IMR-90 (cell line): ENCODE data around the gene OR4E2. TPM values are rescaled to one million over a fixed set of nuclear protein-coding genes. Genes with fewer than 3 reads are reported as not detected.
A peak's percentile ranks its signal among the peaks of the same experiment; 100 is the strongest.

ENCODE experiments used
- ATAC-seq: fragments of 200-7000 bp; cut with Tn5 transposase; 2 replicates; pipeline ENCODE4 v1.9.1; 2020; ENCODE audit warnings: low read depth, mild to moderate bottlenecking, moderate library complexity
- BruUV-seq: library from RNA; stranded (reverse); fragments of 400-500 nt; replicated peaks from 2 replicates; lab custom pipeline; 2021; lab: Mats Ljungman, UMichigan
- CTCF ChIA-PET: fragments of 300-600 bp; formaldehyde crosslinking; extraction: SDS; loops from one replicate; lab custom pipeline; 2021; ENCODE audit warnings: antibody characterized with exemption; lab: Yijun Ruan, JAX
- POLR2A ChIA-PET: fragments of 300-600 bp; sonication (Branson Sonifier 250); formaldehyde crosslinking; loops from one replicate; lab custom pipeline; 2022; ENCODE audit warnings: antibody characterized with exemption; ENCODE audit not compliant: unreplicated experiment; lab: Charles Lee
- DNase-seq: peaks from one replicate; pipeline ENCODE4 v3.0.0; 2013
- H2AFZ ChIP-seq: replicated peaks from 2 replicates; pipeline ENCODE3; 2013; ENCODE audit warnings: low read length, mild to moderate bottlenecking; ENCODE audit not compliant: poor library complexity
- H2AK5ac ChIP-seq: 2 replicates; pipeline ENCODE4 v1.6.1; 2013; ENCODE audit warnings: low read depth, low read length, inconsistent platforms
- H2AK9ac ChIP-seq: replicated peaks from 2 replicates; pipeline ENCODE3; 2013; ENCODE audit warnings: mild to moderate bottlenecking, low read depth, low read length, moderate library complexity; ENCODE audit not compliant: poor library complexity
- H2BK120ac ChIP-seq: 2 replicates; pipeline ENCODE4 v1.6.1; 2013; ENCODE audit warnings: low read depth, low read length, inconsistent platforms
- H2BK15ac ChIP-seq: 3 replicates; pipeline ENCODE4 v1.6.1; 2013; ENCODE audit warnings: low read depth, low read length, inconsistent platforms
- H2BK20ac ChIP-seq: 2 replicates; pipeline ENCODE4 v1.6.1; 2013; ENCODE audit warnings: low read depth, mild to moderate bottlenecking, inconsistent platforms, low read length, moderate library complexity
- H2BK5ac ChIP-seq: 2 replicates; pipeline ENCODE4 v1.6.1; 2013; ENCODE audit warnings: mild to moderate bottlenecking, low read depth, low read length, inconsistent platforms; ENCODE audit not compliant: poor library complexity, severe bottlenecking
- H3K14ac ChIP-seq: replicated peaks from 2 replicates; pipeline ENCODE4 v1.6.1; 2013; ENCODE audit warnings: low read depth, low read length, inconsistent platforms
- H3K18ac ChIP-seq: 2 replicates; pipeline ENCODE4 v1.6.1; 2013; ENCODE audit warnings: low read depth, low read length, control low read depth
- H3K23ac ChIP-seq: 2 replicates; pipeline ENCODE4 v1.6.1; 2013; ENCODE audit warnings: low read depth, low read length, inconsistent platforms
- H3K27ac ChIP-seq: 2 replicates; pipeline ENCODE4 v1.5.1; 2013; ENCODE audit warnings: mild to moderate bottlenecking, control low read depth, low read length; ENCODE audit not compliant: insufficient read depth
- H3K27me3 ChIP-seq: 2 replicates; pipeline ENCODE4 v1.6.1; 2013; ENCODE audit warnings: low read length; ENCODE audit not compliant: control insufficient read depth, insufficient read depth
- H3K36me3 ChIP-seq: 2 replicates; pipeline ENCODE4 v1.6.1; 2013; ENCODE audit warnings: low read length, mixed read lengths; ENCODE audit not compliant: control insufficient read depth, insufficient read depth
- H3K4ac ChIP-seq: 2 replicates; pipeline ENCODE4 v1.6.1; 2013; ENCODE audit warnings: low read depth, low read length, inconsistent platforms
- H3K4me1 ChIP-seq: 2 replicates; pipeline ENCODE4 v1.6.1; 2013; ENCODE audit warnings: low read length, mixed read lengths; ENCODE audit not compliant: control insufficient read depth, insufficient read depth
- H3K4me2 ChIP-seq: 2 replicates; pipeline ENCODE4 v1.6.1; 2013; ENCODE audit warnings: low read depth, mild to moderate bottlenecking, control low read depth, low read length, moderate library complexity
- H3K4me3 ChIP-seq: 2 replicates; pipeline ENCODE4 v1.5.1; 2013; ENCODE audit warnings: low read depth, mild to moderate bottlenecking, control low read depth, low read length, moderate library complexity; ENCODE audit not compliant: insufficient read depth
- H3K56ac ChIP-seq: 2 replicates; pipeline ENCODE4 v1.6.1; 2013; ENCODE audit warnings: low read length, inconsistent platforms; ENCODE audit not compliant: insufficient read depth; ENCODE audit errors: extremely low read depth
- H3K79me1 ChIP-seq, 2 experiments: 2 replicates each; pipeline ENCODE4 v1.6.1; 2013; ENCODE audit warnings: low read length in 2 of 2, inconsistent platforms in 1 of 2, low read depth in 1 of 2
- H3K9ac ChIP-seq: 2 replicates; pipeline ENCODE4 v1.6.1; 2013; ENCODE audit warnings: low read depth, low read length, control low read depth
- H3K9me1 ChIP-seq: 2 replicates; pipeline ENCODE4 v1.6.1; 2013; ENCODE audit warnings: low read length, inconsistent platforms; ENCODE audit not compliant: insufficient read depth
- H3K9me3 ChIP-seq: 2 replicates; pipeline ENCODE4 v1.6.1; 2013; ENCODE audit warnings: low read length; ENCODE audit not compliant: control insufficient read depth, insufficient read depth
- H4K20me1 ChIP-seq: 2 replicates; pipeline ENCODE4 v1.6.1; 2013; ENCODE audit warnings: low read length, inconsistent platforms; ENCODE audit not compliant: insufficient read depth
- H4K5ac ChIP-seq: 2 replicates; pipeline ENCODE4 v1.6.1; 2013; ENCODE audit warnings: mild to moderate bottlenecking, low read depth, low read length, control low read depth
- H4K8ac ChIP-seq, 2 experiments: 2 replicates each; pipeline ENCODE4 v1.6.1; 2013; ENCODE audit warnings: low read depth in 2 of 2, low read length in 2 of 2, control low read depth in 1 of 2, inconsistent platforms in 1 of 2
- H4K91ac ChIP-seq: 2 replicates; pipeline ENCODE4 v1.6.1; 2013; ENCODE audit warnings: low read depth, low read length, inconsistent platforms; ENCODE audit not compliant: insufficient read depth
- CHD1 ChIP-seq: IDR thresholded peaks from 2 replicates; pipeline ENCODE4 v1.6.1; 2012; ENCODE audit warnings: low read depth, low read length, improper control_type of control experiment
- MAZ ChIP-seq: IDR thresholded peaks from 2 replicates; pipeline ENCODE4 v1.6.1; 2012; ENCODE audit warnings: low read depth, mild to moderate bottlenecking, low read length, improper control_type of control experiment, moderate library complexity, borderline replicate concordance
- MXI1 ChIP-seq: IDR thresholded peaks from 2 replicates; pipeline ENCODE4 v1.6.1; 2012; ENCODE audit warnings: low read depth, mild to moderate bottlenecking, low read length, moderate library complexity, borderline replicate concordance
- NFE2L2 ChIP-seq: fragments of 150-350 bp; IDR thresholded peaks from 2 replicates; pipeline ENCODE4 v1.6.1; 2016; ENCODE audit warnings: low read depth, mild to moderate bottlenecking, low read length
- RCOR1 ChIP-seq: IDR thresholded peaks from 2 replicates; pipeline ENCODE4 v1.6.1; 2012; ENCODE audit warnings: mild to moderate bottlenecking, low read length, improper control_type of control experiment; ENCODE audit not compliant: insufficient replicate concordance
- WGBS, 2 experiments: methylation state at CpG; one replicate each; pipeline versions ENCODE4 v1.1.5 to v1.1.7; 2013; ENCODE audit warnings: missing lambda C conversion rate in 2 of 2; ENCODE audit not compliant: insufficient read length in 1 of 2; ENCODE audit errors: extremely low coverage in 2 of 2; 5-methylcytosine and 5-hydroxymethylcytosine counted together
- dilution Hi-C: fragments of 300-500 bp; cut with HindIII; formaldehyde crosslinking; loops from one replicate; pipeline ENCODE4 v1.14.3; 2018; ENCODE audit warnings: low sequenced_read_pairs; ENCODE audit not compliant: unreplicated experiment
- in situ Hi-C: fragments of 300-500 bp; cut with MboI; formaldehyde crosslinking; loops from 3 replicates; pipeline ENCODE4 v1.14.3; 2019; ENCODE audit warnings: low sequenced_read_pairs, inconsistent platforms, mixed read lengths
- intact Hi-C: fragments of 100-400 bp; cut with micrococcal nuclease; formaldehyde crosslinking; loops from 2 replicates; pipeline ENCODE4 v1.10.0; 2022
- polyA plus RNA-seq, 3 experiments: library from polyadenylated mRNA; depleted of rRNA; stranded (reverse); fragments of >200 nt; gene quantifications; 2 replicates each; pipeline ENCODE4 v1.2.3, GENCODE V29; 2012; ENCODE audit warnings: low replicate concordance in 1 of 3
- total RNA-seq: library from RNA; depleted of rRNA; stranded (reverse); fragments of >200 nt; gene quantifications from 2 replicates; pipeline ENCODE4 v1.2.3, GENCODE V29; 2012
- TF ChIP-seq, protein P1 (sequence below): conservative IDR thresholded peaks from 2 replicates; pipeline ENCODE4 v1.5.1; 2012; ENCODE audit warnings: mild to moderate bottlenecking, low read depth, low read length, improper control_type of control experiment
- TF ChIP-seq, protein P2 (sequence below): fragments of 150-350 bp; IDR thresholded peaks from 2 replicates; pipeline ENCODE4 v1.6.1; 2017; ENCODE audit warnings: mild to moderate bottlenecking, antibody characterized with exemption, low read length, low read depth

OR4E2 gene
- total and polyA plus RNA-seq, 2 of the 4 experiments (the other 2 are of a cell fraction), result not detected

DNA sequence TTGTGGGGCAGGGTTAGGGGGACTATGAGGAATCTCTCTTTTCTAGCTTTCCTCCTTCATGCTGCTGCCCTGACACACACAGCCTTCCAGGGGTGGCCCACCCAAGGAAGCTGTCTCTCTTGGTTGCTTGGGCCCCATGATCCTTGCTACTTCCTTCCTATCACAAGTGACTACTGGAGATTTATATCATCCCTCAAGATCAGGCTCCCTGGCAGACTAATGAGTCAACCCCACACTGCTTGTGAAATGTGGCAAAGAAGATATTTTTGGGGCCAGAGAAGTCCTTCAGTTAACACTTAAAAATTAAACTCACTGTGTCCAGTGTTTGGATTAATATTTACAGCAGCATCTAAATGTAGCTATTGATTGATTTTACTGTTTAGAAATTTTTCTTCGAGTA is 18.5 kb downstream of the OR4E2 start:
- Histone ChIP-seq H3K4me2 (no peak overlapping the region), H2AFZ (no peak overlapping the region), H2AK9ac (no peak overlapping the region), H4K20me1 (no peaks in the 10 kb centered on the region), H3K4me1 (no peaks in the 10 kb centered on the region), H3K9me3 (no peaks in the 10 kb centered on the region), H3K27ac (no peak overlapping the region), H2BK5ac (no peak overlapping the region), H3K14ac (no peak overlapping the region), H4K8ac (no peak overlapping the region), H3K79me1 (no peaks in the 10 kb centered on the region), H3K4me3 (no peak overlapping the region), H2BK20ac (no peak overlapping the region), H4K5ac (no peak overlapping the region), H3K56ac (no peak overlapping the region), H3K23ac (no peak overlapping the region), H3K18ac (no peak overlapping the region), H3K9me1 (no peaks in the 10 kb centered on the region), H3K27me3 (no peaks in the 10 kb centered on the region), H3K9ac (no peak overlapping the region), H3K36me3 (no peaks in the 10 kb centered on the region), H2BK120ac (no peak overlapping the region), H2AK5ac (no peak overlapping the region), H2BK15ac (no peak overlapping the region), H4K91ac (no peak overlapping the region), H3K4ac (no peak overlapping the region)
- dilution Hi-C loops (no loop called here), in situ Hi-C loops (no loop called here), intact Hi-C loops (no loop called here)
- no TSS peak for BruUV-seq
- ChIA-PET CTCF (no interaction called here), POLR2A (no interaction called here)
- WGBS, 2 experiments, result no CpG with 5 or more reads among the region's 1 CpG
- TF ChIP-seq MXI1 (no peak), NFE2L2 (no peak), MAZ (no peak), CHD1 (no peak), RCOR1 (no peak)
- TF ChIP-seq, protein P1, sequence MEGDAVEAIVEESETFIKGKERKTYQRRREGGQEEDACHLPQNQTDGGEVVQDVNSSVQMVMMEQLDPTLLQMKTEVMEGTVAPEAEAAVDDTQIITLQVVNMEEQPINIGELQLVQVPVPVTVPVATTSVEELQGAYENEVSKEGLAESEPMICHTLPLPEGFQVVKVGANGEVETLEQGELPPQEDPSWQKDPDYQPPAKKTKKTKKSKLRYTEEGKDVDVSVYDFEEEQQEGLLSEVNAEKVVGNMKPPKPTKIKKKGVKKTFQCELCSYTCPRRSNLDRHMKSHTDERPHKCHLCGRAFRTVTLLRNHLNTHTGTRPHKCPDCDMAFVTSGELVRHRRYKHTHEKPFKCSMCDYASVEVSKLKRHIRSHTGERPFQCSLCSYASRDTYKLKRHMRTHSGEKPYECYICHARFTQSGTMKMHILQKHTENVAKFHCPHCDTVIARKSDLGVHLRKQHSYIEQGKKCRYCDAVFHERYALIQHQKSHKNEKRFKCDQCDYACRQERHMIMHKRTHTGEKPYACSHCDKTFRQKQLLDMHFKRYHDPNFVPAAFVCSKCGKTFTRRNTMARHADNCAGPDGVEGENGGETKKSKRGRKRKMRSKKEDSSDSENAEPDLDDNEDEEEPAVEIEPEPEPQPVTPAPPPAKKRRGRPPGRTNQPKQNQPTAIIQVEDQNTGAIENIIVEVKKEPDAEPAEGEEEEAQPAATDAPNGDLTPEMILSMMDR, result no peak
- TF ChIP-seq, protein P2, sequence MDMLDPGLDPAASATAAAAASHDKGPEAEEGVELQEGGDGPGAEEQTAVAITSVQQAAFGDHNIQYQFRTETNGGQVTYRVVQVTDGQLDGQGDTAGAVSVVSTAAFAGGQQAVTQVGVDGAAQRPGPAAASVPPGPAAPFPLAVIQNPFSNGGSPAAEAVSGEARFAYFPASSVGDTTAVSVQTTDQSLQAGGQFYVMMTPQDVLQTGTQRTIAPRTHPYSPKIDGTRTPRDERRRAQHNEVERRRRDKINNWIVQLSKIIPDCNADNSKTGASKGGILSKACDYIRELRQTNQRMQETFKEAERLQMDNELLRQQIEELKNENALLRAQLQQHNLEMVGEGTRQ, result no peak
- ATAC-seq (no peak), DNase-seq (peak; percentile 1)
